ENCODE measurements around the gene TRIM59.

Gene TRIM59

GRCh38 chr3:160403028-160403545 is 46.5 kb downstream of the TRIM59 start:
- no peak for DNase-seq (ENCODE audit: low read depth)

- DNase-seq (ENCODE audit: low read depth): no peak
These were observed 47.2 kb downstream of the TRIM59 start for GRCh38 chr3:160402221-160403027.

- peak; percentile 41 for DNase-seq (ENCODE audit: low read depth)
These were observed 48.1 kb downstream of the TRIM59 start for GRCh38 chr3:160401291-160402095.

- no peak for DNase-seq (ENCODE audit: low read depth)
These were observed 48.9 kb downstream of the TRIM59 start for GRCh38 chr3:160400702-160401150.

- DNase-seq (ENCODE audit: low read depth): no peak
These were observed 49.4 kb downstream of the TRIM59 start for GRCh38 chr3:160400030-160400701.

GRCh38 chr3:160399125-160400029 is 50.2 kb downstream of the TRIM59 start, which contains the start of the genes IFT80 and SMC4:
Gene IFT80, minus strand, starts transcription at chr3:160399225. Its CDS starts 14,625 bp downstream, at chr3:160384600.
Gene SMC4, plus strand, starts transcription at chr3:160399650. Its CDS starts 1,177 bp downstream, at chr3:160400827.
- DNase-seq (ENCODE audit: low read depth): peak; percentile 91

- no peak for DNase-seq (ENCODE audit: low read depth)
These were observed 50.8 kb downstream of the TRIM59 start for GRCh38 chr3:160398820-160399124.

- DNase-seq (ENCODE audit: low read depth): peak; percentile 64
These were observed 54.3 kb downstream of the TRIM59 start for GRCh38 chr3:160395297-160395696.

- DNase-seq (ENCODE audit: low read depth): no peak
These were observed 55.6 kb downstream of the TRIM59 start for GRCh38 chr3:160394009-160394392.

- no peak for DNase-seq (ENCODE audit: low read depth)
These were observed 56.1 kb downstream of the TRIM59 start for GRCh38 chr3:160393346-160394008.

- DNase-seq (ENCODE audit: low read depth): no peak
These were observed 56.8 kb downstream of the TRIM59 start for GRCh38 chr3:160392798-160393197.

- no peak for DNase-seq (ENCODE audit: low read depth)
These were observed 58.9 kb downstream of the TRIM59 start for GRCh38 chr3:160390565-160391138.
